CD4-positive, alpha-beta T cell (primary cell): ENCODE measurements around the gene GTPBP1. TPM values are rescaled to one million over a fixed set of nuclear protein-coding genes. Genes with fewer than 3 reads are reported as not detected.

Source experiments
- ATAC-seq: fragments of 200-7000 bp; cut with Tn5 transposase; one replicate; pipeline ENCODE4 v1.10.0; 2022; ENCODE audit warnings: mild to moderate bottlenecking; ENCODE audit not compliant: poor library complexity
- CTCF ChIA-PET: fragments of 350-600 bp; sonication (Branson Sonifier 250); formaldehyde crosslinking; loops from one replicate; lab custom pipeline; 2021; ENCODE audit warnings: antibody characterized with exemption, inconsistent platforms; lab: Charles Lee
- POLR2A ChIA-PET: fragments of 350-600 bp; sonication (Branson Sonifier 250); formaldehyde crosslinking; loops from one replicate; lab custom pipeline; 2021; ENCODE audit warnings: antibody characterized with exemption, inconsistent platforms; lab: Charles Lee
- DNase-seq, 14 experiments: peaks; one replicate each; pipeline ENCODE4 v3.0.0-alpha.2; 2013 to 2020; ENCODE audit warnings: mixed read lengths in 2 of 14
- H3K27ac ChIP-seq, 2 donors: one replicate each; pipeline versions ENCODE4 v1.5.1 to v1.7.0; 2013; ENCODE audit warnings: low read length in 2 of 2, low read depth in 1 of 2, mild to moderate bottlenecking in 1 of 2
- H3K27me3 ChIP-seq, 2 experiments: 1 replicate in 1 of 2; 2 replicates in 1 of 2; pipeline versions ENCODE4 v1.6.1 to v1.7.0; 2013; ENCODE audit warnings: low read length in 2 of 2, control low read depth in 1 of 2, mild to moderate bottlenecking in 1 of 2, moderate library complexity in 1 of 2; ENCODE audit not compliant: insufficient read depth in 2 of 2, control insufficient read depth in 1 of 2
- H3K36me3 ChIP-seq: one replicate; pipeline ENCODE4 v1.6.1; 2013; ENCODE audit warnings: low read length, control low read depth; ENCODE audit not compliant: insufficient read depth
- H3K4me1 ChIP-seq: one replicate; pipeline ENCODE4 v1.6.1; 2013; ENCODE audit warnings: low read length, control low read depth; ENCODE audit not compliant: insufficient read depth
- H3K4me3 ChIP-seq: one replicate; pipeline ENCODE4 v1.5.1; 2013; ENCODE audit warnings: mild to moderate bottlenecking, low read length, moderate library complexity
- H3K9me3 ChIP-seq, 2 experiments: 1 replicate in 1 of 2; 2 replicates in 1 of 2; pipeline versions ENCODE4 v1.6.1 to v1.7.0; 2013; ENCODE audit warnings: low read length in 2 of 2, mild to moderate bottlenecking in 2 of 2, control low read depth in 1 of 2, moderate library complexity in 1 of 2; ENCODE audit not compliant: control insufficient read depth in 1 of 2, insufficient read depth in 1 of 2
- H3K27ac Mint-ChIP-seq: one replicate; pipeline ENCODE4 v1.8.0; 2020; ENCODE audit warnings: mixed read lengths
- H3K27me3 Mint-ChIP-seq: one replicate; pipeline ENCODE4 v1.8.0; 2021; ENCODE audit warnings: mixed read lengths
- H3K36me3 Mint-ChIP-seq: one replicate; pipeline ENCODE4 v1.8.0; 2021; ENCODE audit warnings: low read depth, mixed read lengths
- H3K4me1 Mint-ChIP-seq: one replicate; pipeline ENCODE4 v1.8.0; 2021; ENCODE audit warnings: low read depth, mixed read lengths
- H3K4me3 Mint-ChIP-seq: one replicate; pipeline ENCODE4 v1.8.0; 2020; ENCODE audit warnings: mild to moderate bottlenecking, mixed read lengths
- H3K9me3 Mint-ChIP-seq: one replicate; pipeline ENCODE4 v1.8.0; 2020; ENCODE audit warnings: mixed read lengths
- intact Hi-C, 2 experiments: fragments of 100-400 bp; cut with DNase I in 1 of 2; cut with micrococcal nuclease in 1 of 2; formaldehyde crosslinking; loops; one replicate each; pipeline versions ENCODE4 v1.15.1 to v1.9.0; 2023 to 2025; cut with DNase I, micrococcal nuclease
- total RNA-seq, 174 experiments: library from RNA in 2 of 174; stranded (reverse) in 2 of 174; gene quantifications; one replicate each; pipeline ENCODE4 v1.2.3 and lab custom pipeline; 2021 to 2026
- TF ChIP-seq, protein P1 (sequence below): fragments of 200-600 bp; IDR thresholded peaks from one replicate; pipeline ENCODE4 v1.8.0; 2022; ENCODE audit warnings: antibody characterized with exemption, mild to moderate bottlenecking

The GTPBP1 gene
- total RNA-seq, 2 experiments from 2014 or later = 263 to 272 TPM

DNA sequence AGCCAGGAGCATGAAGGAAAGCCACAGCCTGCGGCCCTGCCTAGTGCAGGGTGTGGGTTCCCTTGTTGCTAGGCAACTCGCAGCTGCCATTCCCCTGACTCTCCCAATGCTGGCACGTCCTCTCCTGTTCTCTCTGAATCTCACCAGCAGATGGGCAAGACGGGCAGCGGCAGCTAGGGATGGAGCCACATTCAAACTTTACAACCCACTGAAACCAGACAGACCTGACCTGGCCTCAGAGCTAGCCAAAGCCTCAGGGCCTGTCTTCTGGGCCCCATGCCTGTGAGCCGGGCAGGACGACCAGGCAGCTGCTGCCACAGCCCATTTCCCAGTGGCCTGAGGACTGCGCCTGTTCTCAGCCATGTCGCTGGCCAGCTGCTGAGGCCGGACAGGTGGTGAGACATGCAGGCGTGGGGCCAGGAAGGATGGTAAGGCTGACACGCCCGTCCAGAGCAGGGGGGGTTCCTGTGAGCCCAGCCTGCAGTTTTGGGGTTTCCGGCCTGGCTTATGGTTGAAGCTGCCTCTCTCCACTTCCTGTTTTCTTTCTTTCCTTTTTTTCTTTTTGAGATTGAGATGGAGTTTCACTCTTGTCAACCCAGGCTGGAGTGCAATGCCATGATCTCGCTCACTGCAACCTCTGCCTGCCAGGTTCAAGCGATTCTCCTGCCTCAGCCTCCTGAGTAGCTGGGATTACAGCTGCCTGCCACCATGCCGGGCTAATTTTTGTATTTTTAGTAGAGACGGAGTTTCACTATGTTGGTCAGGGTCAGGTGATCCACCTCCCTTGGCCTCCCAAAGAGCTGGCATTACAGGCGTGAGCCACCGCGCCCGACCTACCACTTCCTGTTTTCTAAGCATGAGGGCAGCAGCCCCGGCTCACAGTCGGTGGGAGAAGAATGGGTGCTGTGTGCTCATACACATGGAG is 45.9 kb downstream of the GTPBP1 start:
- Histone ChIP-seq H3K9me3 (no peaks in the 10 kb centered on the region), H3K4me3 (peak overlapping the region; percentile 98), H3K36me3 (peaks cover 74% of the 10 kb centered on the region), H3K27ac (peak overlapping the region; percentile 67 to 81), H3K4me1 (peaks cover 75% of the 10 kb centered on the region), H3K27me3 (no peaks in the 10 kb centered on the region)
- H3K4me3 Mint-ChIP-seq = peak overlapping the region; percentile 99
- intact Hi-C loops = loop anchor here (1.0 to 5.0 kb wide), 2 partner anchors 46 to 91 kb away; partner anchors contain the start of genes GTPBP1 (in 1 of the 2) and NPTXR (in 1 of the 2)
- peaks cover 64% of the 10 kb centered on the region for H3K4me1 Mint-ChIP-seq
- no peaks in the 10 kb centered on the region for H3K9me3 Mint-ChIP-seq
- ATAC-seq (peak; percentile 59), DNase-seq (peak; percentile 51 to 94 (median 78))
- H3K27ac Mint-ChIP-seq = peak overlapping the region; percentile 99
- ChIA-PET CTCF (interaction anchor here (1.1 to 2.1 kb wide), 8 partner anchors 10 to 119 kb away, joined by 3 to 12 read pairs (median 5); no protein-coding TSS in a partner anchor), POLR2A (interaction anchor here (0.7 to 25.2 kb wide), 20 partner anchors 11 to 568 kb away, joined by 3 to 752 read pairs (median 4); partner anchors contain the start of genes CBX6, CBY1, FAM227A and GTPBP1)
- TF ChIP-seq, protein P1, sequence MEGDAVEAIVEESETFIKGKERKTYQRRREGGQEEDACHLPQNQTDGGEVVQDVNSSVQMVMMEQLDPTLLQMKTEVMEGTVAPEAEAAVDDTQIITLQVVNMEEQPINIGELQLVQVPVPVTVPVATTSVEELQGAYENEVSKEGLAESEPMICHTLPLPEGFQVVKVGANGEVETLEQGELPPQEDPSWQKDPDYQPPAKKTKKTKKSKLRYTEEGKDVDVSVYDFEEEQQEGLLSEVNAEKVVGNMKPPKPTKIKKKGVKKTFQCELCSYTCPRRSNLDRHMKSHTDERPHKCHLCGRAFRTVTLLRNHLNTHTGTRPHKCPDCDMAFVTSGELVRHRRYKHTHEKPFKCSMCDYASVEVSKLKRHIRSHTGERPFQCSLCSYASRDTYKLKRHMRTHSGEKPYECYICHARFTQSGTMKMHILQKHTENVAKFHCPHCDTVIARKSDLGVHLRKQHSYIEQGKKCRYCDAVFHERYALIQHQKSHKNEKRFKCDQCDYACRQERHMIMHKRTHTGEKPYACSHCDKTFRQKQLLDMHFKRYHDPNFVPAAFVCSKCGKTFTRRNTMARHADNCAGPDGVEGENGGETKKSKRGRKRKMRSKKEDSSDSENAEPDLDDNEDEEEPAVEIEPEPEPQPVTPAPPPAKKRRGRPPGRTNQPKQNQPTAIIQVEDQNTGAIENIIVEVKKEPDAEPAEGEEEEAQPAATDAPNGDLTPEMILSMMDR = no peak
- H3K27me3 Mint-ChIP-seq = no peaks in the 10 kb centered on the region
- peaks cover 88% of the 10 kb centered on the region for H3K36me3 Mint-ChIP-seq

DNA sequence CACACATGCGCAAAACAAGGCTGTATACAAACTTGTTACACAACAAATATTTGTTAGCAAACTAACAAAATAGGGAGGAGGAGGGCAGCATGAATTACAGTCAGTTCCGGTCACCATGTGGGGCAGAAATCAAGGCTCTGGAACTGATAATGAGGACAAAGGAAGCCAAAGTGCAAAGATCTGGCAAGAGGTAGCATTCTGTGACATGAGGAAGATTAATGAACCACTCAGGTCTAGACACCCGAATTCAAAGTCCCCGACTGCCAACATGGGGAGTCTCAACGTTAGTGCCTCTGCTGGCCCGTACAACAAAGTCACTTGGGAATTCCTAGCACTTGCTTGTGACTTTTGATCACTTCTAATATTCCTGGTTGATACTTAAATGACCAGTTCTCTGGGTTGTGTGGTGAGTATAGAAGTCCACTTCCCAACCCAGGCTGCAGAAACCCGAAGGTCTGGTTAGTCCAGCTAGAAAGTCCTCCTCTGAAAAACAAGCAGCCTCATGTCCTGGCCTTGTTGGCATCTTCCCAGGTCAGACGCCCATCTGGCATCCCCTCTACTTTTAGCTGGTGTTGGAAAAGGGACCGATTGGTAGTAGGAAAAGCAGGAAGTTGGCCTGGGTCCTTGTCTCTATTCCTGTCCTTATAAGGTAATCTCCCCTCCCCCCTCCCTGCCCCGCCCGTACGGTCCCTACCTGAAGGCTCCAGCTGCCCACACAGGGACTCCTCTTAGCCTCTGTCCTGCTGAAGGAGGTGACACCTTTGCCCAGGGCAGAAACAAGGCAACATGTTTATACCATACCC is 48.4 kb downstream of the GTPBP1 start:
- peak overlapping the region; percentile 20 to 81 for H3K27ac ChIP-seq
- H3K27me3 ChIP-seq = no peaks in the 10 kb centered on the region
- peaks cover 50% of the 10 kb centered on the region for H3K36me3 ChIP-seq
- peaks cover 83% of the 10 kb centered on the region for H3K4me1 ChIP-seq
- ChIA-PET CTCF (interaction anchor here (0.6 to 2.1 kb wide), 6 partner anchors 10 to 72 kb away, joined by 3 to 11 read pairs (median 4); partner anchors contain the start of gene TOMM22), POLR2A (interaction anchor here (0.7 to 25.2 kb wide), 10 partner anchors 8 to 116 kb away, joined by 3 to 752 read pairs (median 7); partner anchors contain the start of genes GTPBP1 and NPTXR)
- Mint-ChIP-seq H3K27ac (peak overlapping the region; percentile 99), H3K4me1 (peaks cover 80% of the 10 kb centered on the region), H3K36me3 (peaks cover 66% of the 10 kb centered on the region), H3K4me3 (peak overlapping the region; percentile 99), H3K27me3 (no peaks in the 10 kb centered on the region), H3K9me3 (no peaks in the 10 kb centered on the region)
- peak overlapping the region; percentile 98 for H3K4me3 ChIP-seq
- ATAC-seq (no peak), DNase-seq (peak in 4 of 14 experiments; percentile 48 to 63 (median 58))
- H3K9me3 ChIP-seq = no peaks in the 10 kb centered on the region
- intact Hi-C loops = loop anchor here in 1 of 2 experiments (2.0 to 5.0 kb wide), 2 partner anchors 47 to 88 kb away; partner anchors contain the start of gene NPTXR
- TF ChIP-seq, protein P1 = no peak
